Frontal cortex (tissue), 4 donors: ENCODE measurements around the gene TMEM138. TPM values are rescaled to one million over a fixed set of nuclear protein-coding genes. Genes with fewer than 3 reads are reported as not detected.

Source experiments
- DNase-seq, 2 donors: peaks; one replicate each; pipeline ENCODE4 v3.0.0; 2012; ENCODE audit warnings: low spot score in 2 of 2
- FAIRE-seq: peaks from 2 replicates; lab custom pipeline; 2012; peaks lifted over from hg19 to GRCh38; lab: Jason Lieb, UNC
- total RNA-seq: library from RNA; depleted of rRNA; stranded (reverse); fragments of >200 nt; gene quantifications from one replicate; pipeline ENCODE4 v1.2.3, GENCODE V29; 2014
- donor health status: control.
- donor health status: control.
- donor health status: control.

Gene TMEM138
- total RNA-seq, 1 donor from 2014 or later, result 28.5 TPM

DNA sequence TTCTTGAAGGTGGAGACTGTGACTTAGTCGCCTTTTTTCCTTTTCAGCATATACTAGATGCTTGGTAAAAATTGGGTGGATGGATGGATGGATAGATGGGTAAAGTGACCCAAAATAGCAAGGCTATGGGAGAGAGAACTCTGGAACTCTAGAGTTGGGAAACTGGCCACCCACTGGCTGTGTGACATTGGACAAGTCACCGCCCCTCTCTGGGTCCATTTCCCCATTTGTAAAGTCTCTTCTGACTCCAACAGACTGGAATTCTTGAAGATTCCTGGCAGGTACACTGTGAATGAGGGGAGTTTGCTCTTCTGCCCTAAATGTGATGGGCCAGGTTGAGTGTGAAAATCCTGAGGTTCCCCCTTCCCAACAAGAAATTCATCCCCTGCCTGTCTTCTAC is 21.2 kb upstream of the TMEM138 start:
- FAIRE-seq, result no peak
- no peak for DNase-seq

DNA sequence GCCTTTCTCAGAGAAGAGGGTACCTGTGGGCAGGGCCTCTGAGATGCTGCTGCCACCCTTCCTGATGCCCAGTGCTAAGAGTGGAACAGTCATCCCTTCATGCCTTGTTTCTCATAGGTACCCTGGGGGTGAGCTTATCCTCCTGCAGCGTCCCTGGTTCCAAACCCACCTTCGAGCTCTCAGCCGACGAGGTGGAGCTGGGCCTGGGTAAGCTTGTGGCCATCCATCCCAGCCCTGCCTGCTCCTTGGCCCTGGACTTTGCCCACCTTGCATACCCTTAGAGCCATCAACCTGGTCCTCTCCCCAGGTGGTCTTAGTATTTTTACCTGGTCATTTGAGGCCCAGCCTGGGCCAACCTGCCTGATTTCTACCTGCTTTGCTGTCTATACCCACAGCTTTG is 20.5 kb upstream of the TMEM138 start:
- FAIRE-seq (no peak), DNase-seq (no peak)

GRCh38 chr11:61342207-61342803 is 19.9 kb upstream of the TMEM138 start:
- no peak for DNase-seq
- no peak for FAIRE-seq

DNA sequence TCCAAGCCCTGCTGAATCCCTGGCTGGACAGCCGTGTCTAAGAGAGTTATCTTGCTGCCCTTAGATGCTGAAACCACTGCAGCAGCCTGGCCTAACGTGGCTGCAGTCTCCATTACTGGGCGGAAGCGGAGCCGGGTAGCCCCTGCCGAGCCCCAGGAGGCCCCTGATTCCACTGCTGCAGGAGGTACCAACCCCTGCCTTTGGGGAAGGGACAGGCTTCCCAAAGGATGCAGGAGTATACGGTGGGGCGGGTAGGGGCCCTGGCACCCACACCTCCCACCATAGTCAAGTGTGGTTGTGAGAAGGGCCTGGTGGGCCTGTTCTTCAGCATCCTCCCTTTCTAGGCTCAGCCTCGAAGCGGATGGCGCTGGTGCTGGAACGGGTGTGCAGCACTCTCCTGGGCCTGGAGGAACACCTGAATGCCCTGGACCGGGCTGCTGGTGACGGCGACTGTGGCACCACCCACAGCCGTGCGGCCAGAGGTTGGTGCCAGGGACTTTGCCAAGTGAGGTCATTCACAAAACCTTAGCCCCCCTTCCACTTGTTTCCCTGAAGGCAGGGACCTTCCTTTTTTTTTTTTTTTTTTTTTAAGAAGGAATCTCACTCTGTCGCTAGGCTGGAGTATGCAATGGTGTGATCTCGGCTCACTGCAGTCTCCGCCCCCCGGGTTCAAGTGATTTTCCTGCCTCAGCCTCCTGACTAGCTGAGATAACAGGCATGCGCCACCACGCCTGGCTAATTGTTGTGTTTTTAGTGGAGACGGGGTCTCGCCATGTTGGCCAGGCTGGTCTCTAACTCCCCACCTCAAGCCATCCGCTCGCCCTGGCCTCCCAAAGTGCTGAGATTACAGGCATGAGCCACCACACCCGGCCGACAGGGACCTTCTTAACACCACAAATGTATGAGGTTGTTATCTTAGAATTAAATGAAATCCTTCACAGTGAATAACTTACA is 18.1 kb upstream of the TMEM138 start:
- FAIRE-seq, result no peak

DNA sequence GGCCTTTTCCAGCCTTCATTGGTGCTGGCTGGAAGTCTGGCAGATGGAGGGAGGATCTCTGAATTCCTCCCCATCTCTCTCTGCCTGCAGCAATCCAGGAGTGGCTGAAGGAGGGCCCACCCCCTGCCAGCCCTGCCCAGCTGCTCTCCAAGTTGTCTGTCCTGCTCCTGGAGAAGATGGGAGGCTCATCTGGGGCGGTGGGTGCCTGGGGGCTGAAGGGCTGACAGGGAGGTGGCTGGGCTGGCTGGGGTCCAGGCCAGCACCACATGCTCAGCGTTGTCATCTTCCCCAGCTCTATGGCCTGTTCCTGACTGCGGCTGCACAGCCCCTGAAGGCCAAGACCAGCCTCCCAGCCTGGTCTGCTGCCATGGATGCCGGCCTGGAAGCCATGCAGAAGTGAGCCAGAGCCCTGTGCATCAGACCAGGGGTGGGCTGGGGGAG is 17.0 kb upstream of the TMEM138 start:
- DNase-seq, result no peak
- no peak for FAIRE-seq

More for the DNA sequence above, 18.1 kb upstream of the TMEM138 start:
- no peak for DNase-seq

DNA sequence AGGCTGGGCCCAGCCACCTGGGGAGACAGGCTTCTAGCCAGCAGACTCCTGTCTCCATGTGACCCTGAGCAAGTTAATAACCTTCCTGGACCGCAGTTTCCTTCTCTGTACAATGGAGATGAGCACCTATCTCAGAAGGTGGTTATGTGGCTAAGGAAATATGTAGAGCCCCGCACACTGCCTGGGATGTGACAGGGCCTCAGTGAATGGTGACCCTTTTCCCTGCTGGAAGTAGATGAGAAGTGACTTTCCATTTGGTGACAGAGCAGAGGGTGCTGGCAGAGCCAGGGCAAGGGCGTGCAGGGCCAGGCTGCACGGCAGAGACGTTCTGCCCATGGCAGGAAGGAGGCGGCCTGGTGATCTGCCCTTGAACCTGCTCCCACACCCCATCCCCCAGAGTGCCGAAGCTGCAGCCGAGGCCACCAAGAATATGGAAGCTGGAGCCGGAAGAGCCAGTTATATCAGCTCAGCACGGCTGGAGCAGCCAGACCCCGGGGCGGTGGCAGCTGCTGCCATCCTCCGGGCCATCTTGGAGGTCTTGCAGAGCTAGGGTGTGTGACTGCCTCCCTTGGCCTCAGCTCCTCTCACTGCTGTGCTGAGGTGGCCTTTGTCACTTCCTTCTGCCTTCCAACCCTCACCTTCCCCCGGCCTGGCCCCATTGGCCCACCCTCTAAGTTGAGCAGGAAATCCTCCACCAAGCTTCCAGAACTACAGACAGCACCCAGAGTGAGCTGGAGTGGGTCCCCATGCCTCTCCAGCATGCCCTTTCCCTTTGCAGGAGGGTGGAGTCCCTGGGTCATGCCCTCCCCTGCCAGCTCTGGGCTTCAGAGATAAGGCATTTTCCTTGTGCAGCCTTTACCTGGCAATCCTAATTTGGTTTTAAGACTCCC is 16.0 kb upstream of the TMEM138 start:
- no peak for FAIRE-seq
- no peak for DNase-seq

- no peak for DNase-seq
- no peak for FAIRE-seq
Observed at GRCh38 chr11:61347916-61348461, 14.2 kb upstream of the TMEM138 start.

GRCh38 chr11:61349189-61349751 is 12.9 kb upstream of the TMEM138 start:
- DNase-seq (no peak), FAIRE-seq (no peak)

- FAIRE-seq, result no peak
Observed at GRCh38 chr11:61349916-61350315, 12.3 kb upstream of the TMEM138 start.

GRCh38 chr11:61350336-61350735 is 11.8 kb upstream of the TMEM138 start:
- FAIRE-seq (no peak), DNase-seq (no peak)

More at GRCh38 chr11:61349916-61350315, 12.3 kb upstream of the TMEM138 start:
- no peak for DNase-seq

DNA sequence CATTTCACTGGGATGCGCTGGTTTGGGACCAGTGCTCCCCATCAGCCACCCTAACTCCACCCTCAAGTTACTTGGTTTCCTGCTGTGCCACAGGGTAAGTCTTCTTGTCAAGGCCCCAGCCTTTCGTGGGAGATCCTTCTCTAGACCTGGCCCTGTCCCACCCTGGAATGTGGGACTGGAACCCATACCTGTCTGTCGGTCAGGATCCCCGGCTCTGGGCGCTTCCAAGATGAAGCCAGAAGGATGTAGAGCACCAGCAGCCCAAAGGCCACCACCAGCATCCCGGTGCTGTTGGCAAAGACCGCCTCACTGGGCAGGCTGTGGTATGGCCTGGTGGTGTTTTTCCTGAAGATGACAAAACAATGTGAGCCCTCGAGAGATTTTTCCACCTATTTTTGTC is 11.4 kb upstream of the TMEM138 start:
- no peak for DNase-seq
- FAIRE-seq, result no peak

GRCh38 chr11:61352038-61352437 is 10.1 kb upstream of the TMEM138 start:
- DNase-seq (no peak), FAIRE-seq (no peak)

DNA sequence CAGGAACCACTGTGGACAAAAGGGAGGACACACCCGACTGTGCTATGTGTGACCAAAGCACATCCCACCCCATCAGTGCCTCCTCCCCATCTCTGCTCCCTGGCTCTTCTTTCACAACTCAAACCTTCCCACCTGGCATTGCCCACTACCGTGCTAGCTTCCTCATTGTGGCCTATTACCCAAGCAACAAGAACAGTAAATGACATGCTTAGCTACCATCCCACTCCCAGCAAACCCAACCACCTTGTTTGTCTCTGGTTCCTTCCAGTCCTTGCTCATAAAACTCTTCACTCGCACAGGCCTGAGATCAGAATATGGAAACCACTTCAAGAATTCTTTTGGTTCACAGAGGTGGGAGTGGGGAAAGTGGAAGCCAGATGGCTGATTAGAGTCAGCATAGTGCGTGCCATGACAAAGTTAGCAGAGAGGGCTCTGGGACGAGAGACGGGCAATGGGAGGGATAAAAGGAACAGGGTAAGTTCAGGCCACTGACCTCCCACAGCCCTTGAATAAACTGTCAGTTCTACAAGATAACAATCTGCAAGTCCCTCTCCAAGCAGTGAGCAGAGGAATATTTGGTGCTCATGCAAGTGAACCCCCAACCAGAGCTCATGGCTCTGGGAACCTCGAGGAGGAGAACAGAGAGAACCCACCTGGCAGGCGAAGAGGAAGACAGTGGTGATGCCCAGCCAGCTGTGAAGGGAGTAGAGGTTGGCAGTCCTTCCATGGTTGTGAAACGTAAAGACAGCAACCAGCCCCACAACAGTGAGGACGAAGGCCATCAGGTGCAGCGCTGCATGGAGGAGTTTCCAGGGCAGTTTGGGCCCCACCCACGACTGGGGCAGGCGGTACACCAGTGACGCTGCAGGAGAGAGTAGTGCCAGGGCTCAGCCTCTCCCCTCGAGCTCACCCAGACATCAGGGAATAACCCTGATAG is 8.8 kb upstream of the TMEM138 start:
- FAIRE-seq (no peak), DNase-seq (no peak)

DNA sequence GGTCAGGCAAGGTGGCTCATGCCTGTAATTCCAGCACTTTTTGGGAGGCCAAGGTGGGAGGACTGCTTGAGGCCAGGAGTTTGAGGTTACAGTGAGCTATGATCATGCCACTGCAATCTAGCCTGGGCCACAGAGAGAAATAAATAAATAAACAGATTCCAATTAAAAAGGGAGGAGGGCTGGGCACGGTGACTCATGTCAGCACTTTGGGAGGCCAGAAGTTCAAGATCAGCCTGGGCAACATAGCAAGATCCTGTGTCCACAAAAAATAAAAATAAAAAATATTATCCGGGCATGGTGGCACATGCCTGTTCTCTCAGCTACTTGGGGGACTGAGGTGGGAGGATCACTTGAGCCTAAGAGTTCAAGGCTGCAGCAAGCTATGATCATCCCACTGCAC is 8.0 kb upstream of the TMEM138 start:
- FAIRE-seq (no peak), DNase-seq (no peak)

- FAIRE-seq (no peak), DNase-seq (no peak)
Observed at GRCh38 chr11:61356706-61357105, 5.5 kb upstream of the TMEM138 start.

- DNase-seq (no peak), FAIRE-seq (no peak)
Observed at GRCh38 chr11:61357233-61357893, 4.8 kb upstream of the TMEM138 start.

DNA sequence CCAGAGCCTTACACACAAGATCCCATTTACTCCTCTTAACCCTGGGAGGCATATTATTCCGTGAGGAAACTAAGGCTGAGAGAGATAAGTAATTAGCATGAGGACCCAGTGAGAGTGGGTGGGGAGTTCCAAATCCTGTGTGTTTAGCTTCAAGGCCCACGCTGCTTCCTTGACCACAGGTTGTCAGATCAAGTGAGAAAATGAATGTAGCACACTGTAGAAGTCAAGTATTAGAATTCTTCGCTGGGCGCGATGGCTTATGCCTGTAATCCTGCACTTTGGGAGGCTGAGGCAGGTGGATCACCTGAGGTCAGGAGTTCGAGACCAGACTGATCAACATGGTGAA is 4.3 kb upstream of the TMEM138 start:
- FAIRE-seq, result no peak
- no peak for DNase-seq

GRCh38 chr11:61358566-61358965 is 3.6 kb upstream of the TMEM138 start:
- DNase-seq (no peak), FAIRE-seq (no peak)
